PC-3 (cell line): ENCODE data around the gene MPPED1.

Experiments
- EZH2 ChIP-seq: fragments of 300-600 bp; sonication (generic); IDR thresholded peaks from one replicate; pipeline ENCODE4 v1.6.1; 2017; ENCODE audit warnings: antibody characterized with exemption, mild to moderate bottlenecking, low read length; ENCODE audit not compliant: unreplicated experiment
- EZH2phosphoT487 ChIP-seq: fragments of 300-600 bp; sonication (generic); IDR thresholded peaks from 2 replicates; pipeline ENCODE4 v1.6.1; 2018; ENCODE audit warnings: mild to moderate bottlenecking, antibody characterized with exemption, low read length, borderline replicate concordance
- TF ChIP-seq, protein P1 (sequence below): fragments of 300-600 bp; sonication (generic); conservative IDR thresholded peaks from 2 replicates; pipeline ENCODE4 v1.5.1; 2017; ENCODE audit warnings: antibody characterized with exemption, low read depth, mild to moderate bottlenecking, low read length

DNA sequence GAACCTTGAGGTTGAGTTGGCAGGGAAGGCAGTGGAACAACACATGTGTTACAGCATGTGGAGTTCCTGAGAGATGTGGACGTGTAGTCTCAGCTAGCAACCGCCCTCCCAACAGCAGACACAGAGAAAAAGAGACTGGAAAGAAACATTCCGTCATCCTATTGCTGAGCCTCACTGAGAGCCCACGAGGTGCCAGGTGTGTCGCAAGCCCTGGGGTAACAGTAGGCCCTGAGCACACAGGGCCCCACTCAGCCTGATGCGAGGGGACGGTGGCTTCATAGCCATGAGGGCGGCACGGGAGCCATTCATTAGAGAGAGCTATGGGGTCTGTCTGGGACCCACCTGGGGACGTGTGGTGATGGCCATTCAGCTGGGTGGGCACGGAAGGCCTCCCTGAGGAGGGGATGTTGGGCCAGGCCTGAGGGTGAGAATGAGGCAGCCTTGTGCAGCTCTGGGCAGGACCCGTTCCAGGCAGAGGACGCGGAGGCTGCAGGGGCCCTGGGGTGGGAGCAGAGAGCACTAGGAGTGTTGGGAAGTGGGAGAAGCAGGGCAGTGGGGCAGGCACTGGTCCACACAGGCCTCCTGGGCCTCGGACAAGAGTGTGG lies 26.2 kb downstream of the MPPED1 start:
- TF ChIP-seq, protein P1, sequence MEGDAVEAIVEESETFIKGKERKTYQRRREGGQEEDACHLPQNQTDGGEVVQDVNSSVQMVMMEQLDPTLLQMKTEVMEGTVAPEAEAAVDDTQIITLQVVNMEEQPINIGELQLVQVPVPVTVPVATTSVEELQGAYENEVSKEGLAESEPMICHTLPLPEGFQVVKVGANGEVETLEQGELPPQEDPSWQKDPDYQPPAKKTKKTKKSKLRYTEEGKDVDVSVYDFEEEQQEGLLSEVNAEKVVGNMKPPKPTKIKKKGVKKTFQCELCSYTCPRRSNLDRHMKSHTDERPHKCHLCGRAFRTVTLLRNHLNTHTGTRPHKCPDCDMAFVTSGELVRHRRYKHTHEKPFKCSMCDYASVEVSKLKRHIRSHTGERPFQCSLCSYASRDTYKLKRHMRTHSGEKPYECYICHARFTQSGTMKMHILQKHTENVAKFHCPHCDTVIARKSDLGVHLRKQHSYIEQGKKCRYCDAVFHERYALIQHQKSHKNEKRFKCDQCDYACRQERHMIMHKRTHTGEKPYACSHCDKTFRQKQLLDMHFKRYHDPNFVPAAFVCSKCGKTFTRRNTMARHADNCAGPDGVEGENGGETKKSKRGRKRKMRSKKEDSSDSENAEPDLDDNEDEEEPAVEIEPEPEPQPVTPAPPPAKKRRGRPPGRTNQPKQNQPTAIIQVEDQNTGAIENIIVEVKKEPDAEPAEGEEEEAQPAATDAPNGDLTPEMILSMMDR: no peak
- TF ChIP-seq EZH2: no peak
- TF ChIP-seq EZH2phosphoT487: no peak
